ENCODE measurements around the gene INIP. TPM values are rescaled to one million over a fixed set of nuclear protein-coding genes. Genes with fewer than 3 reads are reported as not detected.

The INIP gene
- total and polyA plus RNA-seq, 9 of the 15 experiments (the other 6 are each of a cell fraction or from before 2014, with no cell fraction given): 11.9 to 87.9 (median 37.3) TPM

DNA sequence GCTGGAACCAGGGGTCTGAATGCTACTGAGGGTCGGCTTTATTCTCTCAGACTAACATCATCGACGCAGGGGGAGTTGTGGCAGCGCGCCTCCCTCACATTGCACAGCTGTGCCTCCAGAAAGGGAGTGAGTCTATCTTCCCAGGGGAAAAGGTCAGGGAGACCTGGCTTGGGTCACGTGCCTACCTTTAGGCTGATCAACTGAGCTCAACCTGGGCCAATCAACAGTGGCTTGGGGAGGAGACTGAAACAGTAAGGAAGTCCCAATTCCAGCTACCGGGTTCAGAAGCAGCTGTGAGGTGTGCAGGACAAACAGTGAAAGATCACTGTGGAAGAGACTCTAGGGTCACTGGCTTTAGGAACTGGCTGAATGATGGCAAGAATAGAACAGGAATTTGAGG, 46.9 kb upstream of the INIP start:
- H3K79me2 ChIP-seq (ENCODE audit: control insufficient read depth, insufficient read depth, low read length): no peaks in the 10 kb centered on the region
- no peak for FAIRE-seq
- ChIA-PET POLR2A (interaction anchor here (0.6 to 2.2 kb wide), 6 partner anchors 8 to 75 kb away, joined by 3 to 11 read pairs (median 3); partner anchors contain the start of gene SNX30), CTCF (ENCODE audit: low intra/inter-chr PET ratio) (no interaction called here)
- peak overlapping the region in 1 of 2 experiments; percentile 43; a peak in 1 of 4 replicates for H3K9ac ChIP-seq (ENCODE audit: insufficient read depth in 1 of 2, low read depth in 2 of 2, low read length in 2 of 2)
- DNase-seq (ENCODE audit: extremely low read depth in 1 of 4, low spot score in 3 of 4): peak; percentile 31 to 50 (median 38)
- H3K36me3 ChIP-seq (ENCODE audit: control insufficient read depth, insufficient read depth, low read length): no peaks in the 10 kb centered on the region
- H3K27me3 ChIP-seq (ENCODE audit: control insufficient read depth in 2 of 2, insufficient read depth in 2 of 2, low read length in 2 of 2): no peaks in the 10 kb centered on the region
- no peak overlapping the region for H3K27ac ChIP-seq (ENCODE audit: extremely low read depth, low read depth, low read length)
- no TSS peak for BruUV-seq (replicated peaks)
- peak overlapping the region; percentile 36; the same call in 1 of the 2 replicates for H3K4me2 ChIP-seq (ENCODE audit: insufficient read depth, low read length)
- in situ Hi-C loops (cut with MboI): no loop called here
- H3K9me3 ChIP-seq (replicated peaks; ENCODE audit: control insufficient read depth, insufficient read depth, low read depth, low read length): no peaks in the 10 kb centered on the region
- ATAC-seq: peak; percentile 80
- TF ChIP-seq FOXK1 (CRISPR knock-in tag; IDR thresholded peaks at IDR 0.05; ENCODE audit: borderline replicate concordance) (peak; percentile 38; the same call in 1 of the 2 replicates), TOE1 (IDR thresholded peaks at IDR 0.05; ENCODE audit: borderline replicate concordance) (peak; percentile 58; the same call in 1 of the 2 replicates), TOE1 (CRISPR knock-in tag; IDR thresholded peaks at IDR 0.05; ENCODE audit: borderline replicate concordance, low read depth) (no peak), BHLHE40 (IDR thresholded peaks at IDR 0.05; ENCODE audit: low read length) (peak; percentile 80), YBX1 (IDR thresholded peaks at IDR 0.05) (no peak), CBFA2T2 (conservative IDR thresholded peaks at IDR 0.05) (peak; percentile 15), USF2 (CRISPR knock-in tag; IDR thresholded peaks at IDR 0.05) (peak; percentile 82), RAD51 (IDR thresholded peaks at IDR 0.05; ENCODE audit: borderline replicate concordance, low read depth) (peak; percentile 78), ASH1L (IDR thresholded peaks at IDR 0.05; ENCODE audit: borderline replicate concordance, low read depth, partially characterized antibody) (no peak), SPI1 (IDR thresholded peaks at IDR 0.05; ENCODE audit: borderline replicate concordance, low read depth, low read length) (peak; percentile 30; the same call in 1 of the 2 replicates), ATF1 (CRISPR knock-in tag; IDR thresholded peaks at IDR 0.05) (no peak), ATF1 (tag; IDR thresholded peaks at IDR 0.05) (no peak)
- TF ChIP-seq, protein P1, sequence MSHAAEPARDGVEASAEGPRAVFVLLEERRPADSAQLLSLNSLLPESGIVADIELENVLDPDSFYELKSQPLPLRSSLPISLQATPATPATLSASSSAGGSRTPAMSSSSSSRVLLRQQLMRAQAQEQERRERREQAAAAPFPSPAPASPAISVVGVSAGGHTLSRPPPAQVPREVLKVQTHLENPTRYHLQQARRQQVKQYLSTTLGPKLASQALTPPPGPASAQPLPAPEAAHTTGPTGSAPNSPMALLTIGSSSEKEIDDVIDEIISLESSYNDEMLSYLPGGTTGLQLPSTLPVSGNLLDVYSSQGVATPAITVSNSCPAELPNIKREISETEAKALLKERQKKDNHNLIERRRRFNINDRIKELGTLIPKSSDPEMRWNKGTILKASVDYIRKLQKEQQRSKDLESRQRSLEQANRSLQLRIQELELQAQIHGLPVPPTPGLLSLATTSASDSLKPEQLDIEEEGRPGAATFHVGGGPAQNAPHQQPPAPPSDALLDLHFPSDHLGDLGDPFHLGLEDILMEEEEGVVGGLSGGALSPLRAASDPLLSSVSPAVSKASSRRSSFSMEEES (CRISPR knock-in tag; IDR thresholded peaks at IDR 0.05): peak; percentile 81
- TF ChIP-seq, protein P2, sequence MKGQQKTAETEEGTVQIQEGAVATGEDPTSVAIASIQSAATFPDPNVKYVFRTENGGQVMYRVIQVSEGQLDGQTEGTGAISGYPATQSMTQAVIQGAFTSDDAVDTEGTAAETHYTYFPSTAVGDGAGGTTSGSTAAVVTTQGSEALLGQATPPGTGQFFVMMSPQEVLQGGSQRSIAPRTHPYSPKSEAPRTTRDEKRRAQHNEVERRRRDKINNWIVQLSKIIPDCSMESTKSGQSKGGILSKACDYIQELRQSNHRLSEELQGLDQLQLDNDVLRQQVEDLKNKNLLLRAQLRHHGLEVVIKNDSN (CRISPR knock-in tag; IDR thresholded peaks at IDR 0.05): peak; percentile 82
- peak overlapping the region; percentile 46 for H2AFZ ChIP-seq (ENCODE audit: low read depth, low read length)
- H3K4me1 ChIP-seq (replicated peaks in 1 of 2; ENCODE audit: control insufficient read depth in 2 of 2, insufficient read depth in 2 of 2, low read length in 2 of 2): peaks cover 9 to 11% of the 10 kb centered on the region in 2 experiments; a peak in 3 of 5 replicates
- intact Hi-C loops (cut with micrococcal nuclease): no loop called here
- peaks cover 14% of the 10 kb centered on the region; the same call in 1 of the 2 replicates for H4K20me1 ChIP-seq (replicated peaks; ENCODE audit: control insufficient read depth, insufficient read depth, low read length)
- no peak overlapping the region for H3K4me3 ChIP-seq
- H3K9me1 ChIP-seq (ENCODE audit: control insufficient read depth, insufficient read depth, low read length): no peaks in the 10 kb centered on the region
- 25% methylated on average over 7 of the region's 7 CpGs for WGBS (ENCODE audit: insufficient coverage, low coverage, missing lambda C conversion rate)
